GM18519 (cell line): ENCODE results near the gene NCAM2.

ENCODE experiments used
- ATAC-seq: cut with Tn5 transposase; IDR thresholded peaks from one replicate; pipeline ENCODE4 v1.9.1; 2021; ENCODE audit warnings: mild to moderate bottlenecking, moderate library complexity; ENCODE audit not compliant: unreplicated experiment, low FRiP score

Gene NCAM2

DNA sequence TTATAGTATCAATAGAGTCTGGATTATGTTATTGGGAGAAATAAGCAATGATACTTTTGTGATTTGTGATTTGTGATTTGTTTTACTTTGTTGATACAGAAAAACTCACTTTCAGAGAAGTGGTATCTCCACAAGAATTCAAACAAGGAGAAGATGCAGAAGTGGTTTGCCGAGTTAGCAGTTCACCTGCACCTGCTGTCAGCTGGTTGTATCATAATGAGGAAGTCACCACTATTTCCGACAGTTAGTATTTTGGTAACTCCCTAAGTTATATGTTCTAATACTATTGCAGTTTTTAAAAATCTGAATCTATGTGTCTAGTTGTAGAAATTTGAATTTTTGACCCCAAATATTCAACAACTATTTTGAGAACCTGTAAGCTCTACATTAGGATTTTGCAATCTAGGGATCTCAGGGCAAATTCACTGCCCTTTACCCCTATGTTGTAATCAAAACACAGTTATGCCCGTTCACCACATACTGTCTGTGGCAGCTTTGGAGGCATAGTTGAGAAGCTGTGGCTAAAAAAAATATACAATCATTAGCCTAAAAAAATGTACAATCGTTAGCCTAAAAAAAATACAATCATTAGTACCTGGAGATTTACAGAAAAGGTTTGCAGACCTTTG, 288.1 kb downstream of the NCAM2 start:
- no peak for ATAC-seq

DNA sequence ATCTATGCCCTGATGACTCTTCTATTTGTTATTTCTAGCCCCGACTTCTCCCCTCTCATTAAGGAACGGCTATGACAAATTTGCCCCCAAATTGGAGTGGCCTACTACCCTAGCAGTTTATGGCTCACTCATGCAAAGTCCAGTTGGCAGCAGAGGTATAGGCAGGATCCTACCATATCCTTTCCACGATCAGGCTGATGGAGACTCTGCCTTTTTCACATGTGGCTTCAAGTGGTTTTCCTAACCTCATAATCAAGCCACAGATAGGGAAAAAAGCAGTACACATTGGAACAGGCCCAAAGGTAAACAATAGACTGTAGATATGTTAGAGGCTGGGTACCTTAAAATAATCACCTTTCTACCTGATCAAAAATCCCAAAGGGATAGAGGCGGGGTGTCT, 292.5 kb downstream of the NCAM2 start:
- ATAC-seq = no peak

DNA sequence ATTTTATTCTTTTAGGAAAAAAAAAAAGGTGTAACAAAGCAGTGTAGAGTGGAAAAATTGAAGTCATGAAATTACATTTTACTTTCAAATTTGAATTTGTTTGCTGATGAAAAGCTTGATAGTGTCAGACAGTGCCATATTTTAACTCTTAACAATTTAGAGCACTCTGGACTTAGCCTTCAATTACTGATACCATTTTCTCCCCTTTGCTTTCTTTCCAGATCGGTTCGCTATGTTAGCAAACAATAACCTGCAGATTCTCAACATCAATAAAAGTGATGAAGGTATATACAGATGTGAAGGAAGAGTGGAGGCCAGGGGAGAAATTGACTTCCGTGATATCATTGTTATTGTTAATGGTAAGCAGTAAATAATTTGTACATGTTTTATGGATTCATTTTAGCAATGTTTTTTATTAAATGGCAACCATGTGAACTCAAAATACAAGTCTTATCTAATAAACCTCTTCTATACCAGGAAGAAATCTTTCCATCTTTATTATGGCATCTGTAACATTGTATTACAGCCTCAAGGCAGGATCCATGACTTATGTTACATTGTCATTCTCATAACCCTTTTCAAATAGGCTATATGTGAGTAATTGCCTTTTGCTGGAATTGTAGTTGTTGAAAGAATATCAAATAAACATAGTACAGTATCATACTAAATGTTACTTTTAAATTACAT, 293.8 kb downstream of the NCAM2 start:
- no peak for ATAC-seq

DNA sequence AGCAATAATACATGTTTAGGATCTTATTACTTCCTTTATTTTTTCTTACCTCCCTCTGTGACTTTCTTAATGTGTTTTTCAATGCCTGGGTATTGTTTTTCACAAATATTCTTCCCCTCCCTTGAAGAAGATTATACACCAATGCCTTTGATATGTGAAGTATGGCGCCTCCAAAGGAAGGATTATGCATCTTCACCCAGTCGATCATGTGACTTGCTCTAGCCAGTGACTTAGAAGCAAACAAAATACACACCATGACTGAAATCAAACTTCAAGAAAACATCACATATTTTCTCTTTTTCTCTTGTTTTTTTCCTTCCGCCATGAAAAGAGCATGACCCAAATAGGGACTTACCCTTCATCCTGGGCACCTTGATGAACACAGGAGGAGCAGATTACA, 297.1 kb downstream of the NCAM2 start:
- no peak for ATAC-seq

DNA sequence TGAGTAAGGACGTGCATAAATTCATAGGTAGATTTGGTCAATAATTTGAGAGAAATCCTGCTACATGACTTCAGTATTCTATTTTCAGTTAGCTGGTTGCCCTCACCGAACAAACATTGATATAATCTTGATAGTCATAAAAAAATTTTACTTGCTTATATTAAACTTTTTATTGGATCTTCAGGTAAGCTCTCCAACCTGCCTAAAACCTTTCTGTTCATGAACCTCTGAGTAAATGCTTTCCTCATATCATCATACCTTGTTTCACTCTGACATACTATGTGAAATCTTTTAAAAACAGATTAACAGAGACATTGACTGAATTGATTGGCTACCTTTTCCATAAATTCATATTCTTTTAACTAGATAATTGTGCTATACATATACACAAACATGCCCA, 299.0 kb downstream of the NCAM2 start:
- ATAC-seq = no peak

DNA sequence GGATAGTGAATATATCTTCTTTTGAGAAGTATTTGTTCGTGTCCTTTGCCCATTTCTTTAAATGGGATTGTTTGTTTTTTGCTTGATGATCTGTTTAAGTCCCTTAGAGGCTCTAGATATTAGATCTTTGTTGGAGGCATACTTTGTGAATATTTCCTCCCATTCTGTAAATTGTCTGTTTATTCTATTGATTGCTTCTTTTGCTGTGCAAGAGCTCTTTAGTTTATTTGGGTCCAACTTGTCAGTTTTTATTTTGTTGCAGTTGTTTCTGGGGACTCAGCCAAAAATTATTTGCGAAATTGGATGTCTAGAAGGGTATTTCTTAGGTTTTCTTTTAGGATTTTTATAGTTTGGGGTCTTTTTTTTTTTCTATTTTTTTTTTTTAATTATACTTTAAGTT, 302.8 kb downstream of the NCAM2 start:
- no peak for ATAC-seq

DNA sequence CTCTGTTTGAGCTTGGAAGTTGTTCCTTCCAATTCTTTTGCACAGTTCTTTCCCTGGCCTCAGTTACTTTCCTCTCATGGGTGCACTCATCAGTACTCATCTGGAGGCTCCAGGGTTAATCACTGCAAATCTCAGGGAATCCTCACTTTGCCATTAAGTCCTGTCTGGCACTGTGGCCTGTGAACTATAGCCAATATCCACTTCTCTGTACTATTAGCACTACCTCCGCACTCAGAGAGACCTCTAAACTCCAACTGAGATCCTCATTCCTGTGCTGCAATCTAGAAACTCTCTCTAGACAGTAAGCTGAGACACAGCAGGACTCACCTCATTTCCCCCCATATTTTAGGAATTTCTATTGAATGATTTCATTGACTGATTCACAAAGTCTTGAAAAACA, 311.3 kb downstream of the NCAM2 start:
- ATAC-seq = no peak

DNA sequence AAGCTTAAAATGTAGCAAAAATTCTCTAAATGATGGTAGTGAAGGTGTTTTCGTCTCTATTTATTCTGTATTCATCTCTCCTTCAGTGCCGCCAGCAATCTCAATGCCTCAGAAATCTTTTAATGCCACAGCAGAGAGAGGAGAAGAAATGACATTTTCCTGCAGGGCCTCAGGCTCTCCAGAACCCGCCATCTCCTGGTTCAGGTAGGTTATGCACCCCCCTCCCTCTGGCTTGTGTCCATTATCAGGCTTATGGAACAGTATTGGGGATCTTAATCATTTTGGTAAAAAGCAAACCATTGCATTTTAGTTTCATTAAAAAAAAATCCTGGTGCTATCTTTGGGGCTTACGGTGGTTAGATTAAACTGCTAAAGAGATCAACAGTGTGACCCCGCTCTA, 326.1 kb downstream of the NCAM2 start:
- ATAC-seq = no peak

DNA sequence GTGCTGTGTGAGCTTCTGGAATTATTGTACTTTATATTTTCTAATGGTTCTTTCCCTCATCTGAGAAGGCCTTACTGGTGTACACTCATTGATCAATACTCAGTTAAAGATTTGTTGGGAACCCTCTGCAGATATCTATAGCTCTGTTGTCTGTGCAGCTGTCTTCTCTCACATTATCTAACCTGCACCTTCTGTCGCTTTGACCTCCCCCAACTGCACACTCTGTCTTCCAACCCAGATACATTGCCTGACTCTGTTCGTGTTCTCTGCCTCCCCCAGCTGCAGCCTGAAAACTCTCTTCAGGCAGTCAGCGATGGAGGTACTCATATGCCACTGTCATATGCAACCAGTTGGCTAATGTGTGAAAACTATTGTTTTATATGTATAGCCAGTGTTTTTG, 334.3 kb downstream of the NCAM2 start:
- ATAC-seq = no peak

DNA sequence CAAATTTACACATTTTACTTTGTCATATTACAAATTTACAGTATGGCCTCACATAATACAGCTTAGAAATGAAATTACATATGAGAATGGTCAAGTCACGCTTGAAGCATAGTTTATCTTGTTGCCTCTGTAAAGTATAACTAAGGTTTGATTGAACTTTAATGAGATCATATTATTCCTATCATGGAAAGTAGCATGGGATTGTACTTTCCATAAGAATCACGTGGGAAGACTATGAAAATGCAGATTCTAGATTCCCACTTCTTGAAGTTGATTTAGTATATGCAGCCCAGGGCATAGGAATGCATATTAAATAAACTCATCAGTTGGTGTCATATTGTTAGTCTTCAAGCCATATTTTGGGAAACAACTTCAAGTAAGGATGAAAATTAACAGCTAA, 342.8 kb downstream of the NCAM2 start:
- no peak for ATAC-seq

DNA sequence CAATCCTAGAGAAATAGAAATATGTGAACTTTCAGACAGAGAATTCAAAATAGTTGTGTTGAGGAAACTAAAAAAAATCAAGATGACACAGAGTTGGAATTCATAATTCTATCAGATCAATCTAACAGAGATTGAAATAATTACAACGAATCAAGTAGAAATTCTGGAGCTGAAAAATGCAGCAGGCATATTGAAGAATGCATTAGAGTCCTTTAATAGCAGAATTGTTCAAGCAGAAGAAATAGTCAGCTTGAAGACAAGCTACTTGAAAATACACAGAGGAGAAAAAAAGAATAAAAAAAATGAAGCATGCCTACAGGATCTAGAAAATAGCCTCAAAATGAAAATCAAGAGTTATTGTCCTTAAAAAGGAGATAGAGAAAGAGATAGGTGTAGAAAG, 347.1 kb downstream of the NCAM2 start:
- ATAC-seq = no peak

DNA sequence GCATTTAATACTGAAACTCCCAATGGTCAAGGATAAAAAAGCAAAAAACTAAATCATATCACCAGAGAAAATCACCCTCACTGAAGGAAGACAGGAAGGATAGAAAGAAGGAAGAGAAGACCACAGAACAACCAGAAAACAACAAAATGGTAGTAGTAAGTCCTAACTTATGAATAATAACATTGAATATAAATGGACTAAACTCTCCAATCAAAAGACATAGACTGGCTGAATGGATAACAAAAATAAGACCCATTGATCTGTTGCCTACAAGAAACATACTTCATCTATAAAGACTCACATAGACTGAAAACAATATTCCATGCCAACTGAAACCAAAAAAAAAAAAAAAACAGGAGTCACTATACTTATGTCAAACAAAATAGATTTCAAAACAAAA, 347.7 kb downstream of the NCAM2 start:
- ATAC-seq = no peak

DNA sequence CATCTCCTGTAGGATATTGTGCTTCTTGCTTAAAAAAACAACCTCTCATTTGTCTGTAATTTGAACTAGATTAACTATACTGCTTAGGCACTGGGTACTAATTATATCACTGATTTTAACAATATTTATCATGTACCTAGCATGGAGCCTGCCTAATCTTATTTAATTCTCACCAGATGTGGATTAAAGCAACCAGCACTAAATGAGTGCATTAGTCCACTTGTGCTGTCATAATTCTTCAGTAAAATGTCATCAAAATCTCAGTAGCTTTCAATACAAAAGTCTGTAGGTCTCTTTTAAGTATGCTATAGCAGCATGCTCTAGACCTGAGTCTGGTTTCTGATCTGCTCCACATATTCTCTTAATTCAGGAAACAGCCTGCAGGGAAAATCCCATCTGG, 368.1 kb downstream of the NCAM2 start:
- no peak for ATAC-seq

DNA sequence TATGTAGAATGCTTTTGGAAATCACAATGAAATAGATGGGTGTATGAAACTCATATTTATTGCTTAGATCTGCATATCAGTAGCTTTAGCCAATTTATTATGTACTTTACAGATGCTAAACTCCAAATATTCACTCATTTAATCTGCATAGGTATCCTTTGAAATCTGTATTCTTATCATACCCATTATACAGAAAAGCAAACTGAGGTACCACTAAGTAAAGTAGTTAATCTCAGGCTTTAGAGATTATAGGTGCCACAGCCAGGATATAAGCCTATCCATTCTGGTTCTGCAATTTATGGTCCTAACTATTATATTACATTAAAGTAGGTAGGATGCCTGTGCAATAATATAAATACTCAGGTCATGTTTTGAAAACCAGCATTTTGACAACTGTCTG, 369.4 kb downstream of the NCAM2 start:
- ATAC-seq = no peak

DNA sequence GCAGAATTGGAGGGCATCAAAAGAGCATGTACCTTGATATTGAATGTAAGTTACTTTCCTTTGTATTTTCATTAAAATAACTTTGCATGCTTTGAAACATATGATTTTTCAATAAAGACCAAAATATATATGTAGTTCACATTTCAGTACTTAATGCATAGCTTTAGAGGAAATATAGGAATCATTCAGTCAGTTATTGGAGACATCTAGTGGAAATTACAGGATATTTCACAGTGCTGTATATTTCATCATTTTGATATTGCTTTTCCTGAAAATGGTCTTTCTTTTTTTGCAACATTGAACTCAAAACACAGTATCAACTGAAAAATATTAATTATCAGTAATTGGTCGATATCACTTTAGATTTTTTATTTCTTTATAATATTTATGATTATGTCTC, 375.8 kb downstream of the NCAM2 start:
- ATAC-seq = no peak

DNA sequence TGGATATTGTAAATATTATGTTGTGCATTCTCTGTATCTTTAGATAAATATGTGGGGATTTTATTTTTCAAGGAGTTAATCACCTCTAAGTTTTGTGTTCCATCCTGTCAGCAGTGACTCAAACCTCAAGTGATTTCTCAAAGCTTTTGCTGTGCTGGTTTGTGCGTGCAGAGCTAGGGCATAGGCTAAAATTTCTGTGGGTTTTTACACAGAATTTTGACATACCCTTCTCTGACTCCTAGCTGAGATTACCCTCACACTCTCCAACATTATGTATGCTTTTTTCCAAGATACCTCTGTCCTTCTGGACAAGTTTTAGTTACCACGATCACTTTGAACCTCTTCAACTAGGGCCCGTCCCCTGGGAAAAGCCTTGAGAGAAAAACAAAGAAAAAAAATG, 384.9 kb downstream of the NCAM2 start:
- ATAC-seq = no peak

DNA sequence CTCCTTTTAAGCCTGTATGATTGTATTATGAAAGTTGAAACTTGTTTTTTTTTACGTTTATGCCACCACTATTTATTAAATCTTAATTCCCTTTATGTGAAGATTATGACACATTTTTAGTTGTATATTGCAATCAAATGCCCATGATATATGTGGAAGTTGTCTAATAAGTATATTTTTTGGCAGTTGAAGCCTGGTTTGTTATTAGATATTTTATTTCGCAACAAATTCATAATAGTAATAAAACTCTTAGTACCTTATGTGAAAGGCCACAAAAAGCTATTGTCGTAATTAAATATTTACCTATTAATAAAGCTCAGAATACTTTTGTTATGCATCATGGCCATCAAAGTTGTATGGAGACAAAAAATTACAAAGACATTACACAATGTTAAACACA, 386.8 kb downstream of the NCAM2 start:
- no peak for ATAC-seq

DNA sequence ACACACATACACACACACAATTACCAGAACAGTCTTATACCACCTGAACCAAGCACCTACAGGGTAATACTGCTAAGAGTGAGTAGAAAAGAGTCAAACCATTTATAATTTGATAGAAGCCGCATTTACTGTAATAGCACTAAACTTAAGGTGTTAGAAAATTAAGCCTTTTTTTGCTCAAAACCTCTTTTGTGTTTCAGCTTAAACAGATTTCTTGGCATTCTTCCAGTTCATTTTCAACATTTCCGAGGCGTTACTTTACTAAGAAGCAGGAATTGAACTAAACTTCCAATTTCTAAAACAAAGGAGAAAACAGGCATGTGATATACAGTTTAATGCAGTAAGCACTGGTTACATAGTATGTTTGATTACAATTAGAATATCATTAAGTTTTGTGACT, 387.2 kb downstream of the NCAM2 start:
- no peak for ATAC-seq

DNA sequence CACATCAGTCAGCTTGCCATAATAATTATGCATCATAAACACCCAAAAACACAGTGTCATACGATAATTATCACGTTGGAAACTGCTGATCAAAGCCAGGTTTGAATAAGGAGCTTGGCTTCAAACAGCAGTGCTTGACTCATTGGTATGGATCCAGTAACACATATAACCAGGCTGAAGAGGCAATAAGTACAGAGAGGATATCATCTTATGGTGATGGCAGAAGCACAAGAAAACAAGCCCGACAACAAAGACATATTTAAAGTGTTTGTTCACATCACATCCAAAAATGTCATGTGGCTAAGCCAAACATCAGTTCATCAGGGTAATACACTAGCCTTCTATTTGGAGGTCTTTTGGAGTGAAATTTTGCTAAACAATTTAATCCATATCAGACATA, 389.7 kb downstream of the NCAM2 start:
- no peak for ATAC-seq

DNA sequence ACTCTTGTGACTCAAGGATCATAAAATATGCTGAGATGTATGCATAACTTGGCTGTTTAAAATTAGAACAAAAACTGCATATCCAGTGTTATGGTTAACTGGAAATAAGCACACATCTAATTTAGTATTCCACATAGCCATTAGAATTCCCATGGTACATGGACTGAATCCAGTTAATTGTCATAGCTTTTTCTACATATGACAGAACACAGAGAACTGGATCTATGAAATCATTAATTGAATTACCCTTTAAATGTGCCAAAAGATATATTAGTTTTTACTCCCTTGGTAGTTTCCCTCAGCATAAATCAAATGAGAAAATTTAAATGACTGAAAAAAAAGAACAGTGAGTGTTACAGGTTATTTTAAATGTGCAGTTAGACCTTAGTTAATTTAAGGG, 395.9 kb downstream of the NCAM2 start:
- ATAC-seq = no peak

DNA sequence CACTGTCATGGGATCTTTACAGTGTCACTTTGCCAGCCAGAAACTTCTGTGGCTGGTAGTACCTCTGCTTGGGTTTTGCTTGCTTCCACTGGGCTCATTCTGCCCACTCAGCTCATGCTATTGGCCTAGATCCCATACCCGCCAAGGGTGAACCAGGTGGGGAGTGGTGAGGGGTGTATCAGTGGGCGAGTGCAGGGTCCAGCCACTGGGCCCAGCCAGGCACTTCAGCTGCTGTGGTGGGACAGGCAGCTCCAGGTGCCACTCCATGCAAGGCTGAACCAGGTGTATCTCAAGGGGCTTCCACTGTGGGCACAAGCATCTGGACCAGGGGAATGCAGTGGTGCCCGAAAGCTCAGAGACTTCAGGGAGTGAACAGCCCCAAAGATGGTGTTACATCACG, 398.2 kb downstream of the NCAM2 start:
- ATAC-seq = no peak

DNA sequence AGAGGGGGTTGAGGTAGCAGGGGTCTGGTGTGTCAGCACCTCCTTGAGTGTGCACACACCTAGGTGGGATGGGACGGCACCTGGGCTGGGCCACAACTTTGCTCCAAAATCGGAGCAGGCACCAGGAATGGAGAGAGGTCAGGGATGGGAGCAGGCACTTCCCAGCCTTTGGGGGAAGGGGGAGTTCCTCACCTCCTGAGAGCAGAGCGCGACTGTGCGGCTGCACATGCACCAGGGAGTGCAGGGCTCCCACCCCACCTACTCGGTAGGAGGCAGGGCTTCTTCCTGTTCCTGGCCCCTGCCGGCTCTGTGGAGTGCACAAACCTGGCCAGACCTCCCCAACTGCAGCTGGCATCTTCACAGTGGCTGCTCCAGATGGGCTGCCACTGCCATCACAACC, 399.3 kb downstream of the NCAM2 start:
- no peak for ATAC-seq

DNA sequence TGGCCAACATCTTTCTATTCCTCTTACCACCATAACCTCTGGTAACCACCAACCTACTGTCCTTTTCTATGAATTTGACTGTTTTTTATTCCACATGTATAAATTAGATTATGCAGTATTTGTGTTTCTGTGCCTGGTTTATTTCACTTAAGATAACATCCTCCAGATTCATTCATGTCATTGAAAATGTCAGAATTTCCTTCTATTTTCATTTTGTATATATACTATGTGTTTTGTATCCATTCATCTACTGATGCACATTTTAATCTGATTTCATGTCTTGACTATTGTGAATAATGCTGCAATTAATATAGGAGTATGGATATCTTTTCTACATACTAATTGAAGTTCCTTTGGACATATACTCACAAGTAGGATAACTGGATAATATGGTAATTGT, 403.2 kb downstream of the NCAM2 start:
- no peak for ATAC-seq
